Measurements from ENCODE around the gene SCRT2. TPM values are rescaled to one million over a fixed set of nuclear protein-coding genes. Genes with fewer than 3 reads are reported as not detected.

SCRT2 gene
- total and polyA plus RNA-seq, 2 donors (not counting 3 experiments of a cell fraction or from before 2014, with no cell fraction given) = not detected

GRCh38 chr20:714453-714852 lies 38.9 kb upstream of the SCRT2 start:
- intact Hi-C loops (cut with micrococcal nuclease) = no loop called here
- Histone ChIP-seq H4K20me1 (replicated peaks; ENCODE audit: control insufficient read depth, extremely low read depth, insufficient read depth, low read length) (no peaks in the 10 kb centered on the region), H3K4me1 (ENCODE audit: control insufficient read depth, extremely low read depth, insufficient read depth, low read length) (no peaks in the 10 kb centered on the region), H2AFZ (ENCODE audit: low read depth, low read length) (no peak overlapping the region), H3K79me2 (ENCODE audit: control insufficient read depth, insufficient read depth, low read length) (no peaks in the 10 kb centered on the region), H3K27ac (ENCODE audit: insufficient read depth, low read depth, low read length) (no peak overlapping the region), H3K9ac (replicated peaks; ENCODE audit: extremely low read depth, insufficient read depth, low read length) (no peak overlapping the region), H3K9me3 (replicated peaks; ENCODE audit: control insufficient read depth, insufficient read depth, low read length) (no peaks in the 10 kb centered on the region), H3K4me3 (replicated peaks in 1 of 3; ENCODE audit: insufficient read depth in 1 of 3, low read depth in 1 of 3, low read length in 3 of 3) (no peak overlapping the region), H3K9me1 (replicated peaks; ENCODE audit: control insufficient read depth, extremely low read depth, insufficient read depth, low read length) (no peaks in the 10 kb centered on the region), H3K36me3 (ENCODE audit: control insufficient read depth in 2 of 2, extremely low read depth in 1 of 2, insufficient read depth in 2 of 2, low read length in 2 of 2) (no peaks in the 10 kb centered on the region), H3K4me2 (ENCODE audit: insufficient read depth, low read length) (no peak overlapping the region), H3K27me3 (ENCODE audit: control insufficient read depth in 2 of 2, insufficient read depth in 2 of 2, low read length in 2 of 2) (peaks cover 13 to 17% of the 10 kb centered on the region in 2 experiments)
- ChIA-PET POLR2A (no interaction called here), CTCF (interaction anchor here (0.9 to 1.1 kb wide), 2 partner anchors 15 to 25 kb away, joined by 3 read pairs; no protein-coding TSS in a partner anchor)
- dilution Hi-C loops (cut with MboI; ENCODE audit: extremely low pct_ligation_motif_present, low sequenced_read_pairs) = no loop called here
- no peak for DNase-seq (ENCODE audit: low read depth, low spot score)
- FAIRE-seq = no peak
- BruUV-seq (replicated peaks) = no TSS peak
- TF ChIP-seq FOS (IDR thresholded peaks at IDR 0.05; ENCODE audit: borderline replicate concordance, insufficient read depth, low read length) (no peak), MAX (IDR thresholded peaks at IDR 0.05; ENCODE audit: insufficient read depth, insufficient read length) (no peak), POLR2AphosphoS5 (IDR thresholded peaks at IDR 0.05; ENCODE audit: insufficient read depth, low read depth, low read length) (no peak), POLR2A (IDR thresholded peaks at IDR 0.05; ENCODE audit: low read depth, low read length) (no peak), CTCF (IDR thresholded peaks at IDR 0.05; ENCODE audit: extremely low read depth in 1 of 2, insufficient read depth in 1 of 2, low read depth in 1 of 2, low read length in 2 of 2) (no peak), MYC (IDR thresholded peaks at IDR 0.05; ENCODE audit: low read depth, low read length) (no peak), JUN (IDR thresholded peaks at IDR 0.05; ENCODE audit: borderline replicate concordance, insufficient read depth, insufficient read length, low read depth) (no peak), EZH2 (IDR thresholded peaks at IDR 0.05; ENCODE audit: borderline replicate concordance, low read depth, low read length, severe bottlenecking) (no peak), GATA2 (IDR thresholded peaks at IDR 0.05; ENCODE audit: insufficient read depth, insufficient read length, low read depth, low read length) (no peak)

Data from endothelial cell of umbilical vein (primary cell).